ENCODE results near the gene SLC8A1.
"Not testable (repeated sequence)": the region's sequence is repeated elsewhere in the genome, so short reads cannot be mapped to it uniquely, and the experiment has no call there.

The SLC8A1 gene

DNA sequence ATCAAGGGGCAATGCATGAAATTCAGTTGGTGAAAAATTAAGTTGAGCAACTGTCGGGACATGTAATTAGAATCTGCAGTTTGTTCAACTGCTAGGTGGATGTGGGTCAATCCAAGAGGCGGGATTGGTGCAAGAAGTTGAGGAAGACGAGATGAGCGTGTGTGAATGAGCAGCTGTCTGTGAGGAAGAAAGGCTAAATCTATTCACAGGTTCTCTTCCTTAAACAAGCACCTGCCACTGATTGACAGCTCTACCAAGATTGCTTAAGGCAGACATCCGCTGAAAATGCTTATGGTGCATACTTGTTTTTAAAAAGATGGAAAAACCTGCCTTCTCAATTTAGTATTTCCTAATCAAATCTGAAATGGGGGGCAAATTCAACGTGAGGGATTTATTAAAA lies 349.4 kb downstream of the SLC8A1 start:
- H3K9me3 Mint-ChIP-seq (ENCODE audit: low read depth): no peaks in the 10 kb centered on the region
- H3K36me3 Mint-ChIP-seq: no peaks in the 10 kb centered on the region
- H3K27ac Mint-ChIP-seq: no peak overlapping the region

GRCh38 chr2:40101131-40101575 lies 350.7 kb downstream of the SLC8A1 start:
- Mint-ChIP-seq H3K27ac (no peak overlapping the region), H3K4me1 (ENCODE audit: low read depth) (no peaks in the 10 kb centered on the region), H3K4me3 (no peak overlapping the region)

More for the DNA sequence above, 349.4 kb downstream of the SLC8A1 start:
- H3K27me3 Mint-ChIP-seq: peaks cover 2% of the 10 kb centered on the region
- H3K4me1 Mint-ChIP-seq (ENCODE audit: low read depth): no peaks in the 10 kb centered on the region
- H3K4me3 Mint-ChIP-seq: no peak overlapping the region

DNA sequence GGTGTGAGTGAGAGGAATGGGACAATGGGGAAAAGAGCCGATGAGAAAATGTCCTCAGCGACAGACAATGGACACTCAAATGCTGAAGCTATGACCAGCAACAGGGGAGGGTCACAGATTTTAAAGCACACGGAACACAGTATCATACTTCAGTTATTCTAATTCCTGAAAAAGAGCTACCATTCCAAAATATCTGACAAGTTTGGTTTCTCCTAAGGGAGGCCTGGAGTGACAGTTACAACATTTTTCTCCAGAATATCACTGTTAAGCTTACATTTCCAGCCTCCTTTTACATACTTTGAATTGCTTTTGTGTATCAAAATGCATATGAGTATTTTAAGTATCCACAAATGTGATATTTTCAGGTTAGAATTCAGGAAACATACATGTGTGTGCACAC lies 351.2 kb downstream of the SLC8A1 start:
- Mint-ChIP-seq H3K27me3 (no peaks in the 10 kb centered on the region), H3K36me3 (no peaks in the 10 kb centered on the region), H3K4me1 (ENCODE audit: low read depth) (no peaks in the 10 kb centered on the region), H3K27ac (no peak overlapping the region), H3K9me3 (ENCODE audit: low read depth) (no peaks in the 10 kb centered on the region), H3K4me3 (no peak overlapping the region)

More at GRCh38 chr2:40101131-40101575, 350.7 kb downstream of the SLC8A1 start:
- Mint-ChIP-seq H3K36me3 (no peaks in the 10 kb centered on the region), H3K27me3 (no peaks in the 10 kb centered on the region), H3K9me3 (ENCODE audit: low read depth) (no peaks in the 10 kb centered on the region)

GRCh38 chr2:40098786-40099470 lies 353.0 kb downstream of the SLC8A1 start:
- Mint-ChIP-seq H3K9me3 (ENCODE audit: low read depth) (no peaks in the 10 kb centered on the region), H3K36me3 (no peaks in the 10 kb centered on the region), H3K4me1 (ENCODE audit: low read depth) (no peaks in the 10 kb centered on the region), H3K27ac (no peak overlapping the region), H3K4me3 (no peak overlapping the region), H3K27me3 (no peaks in the 10 kb centered on the region)

- no peaks in the 10 kb centered on the region for H3K9me3 Mint-ChIP-seq (ENCODE audit: low read depth)
- no peak overlapping the region for H3K4me3 Mint-ChIP-seq
- H3K27ac Mint-ChIP-seq: no peak overlapping the region
- no peaks in the 10 kb centered on the region for H3K36me3 Mint-ChIP-seq
- H3K4me1 Mint-ChIP-seq (ENCODE audit: low read depth): no peaks in the 10 kb centered on the region
- no peaks in the 10 kb centered on the region for H3K27me3 Mint-ChIP-seq
Measured at GRCh38 chr2:40097691-40098385, 354.1 kb downstream of the SLC8A1 start.

GRCh38 chr2:40096360-40096759 lies 355.5 kb downstream of the SLC8A1 start:
- Mint-ChIP-seq H3K4me3 (no peak overlapping the region), H3K27ac (no peak overlapping the region)

GRCh38 chr2:40095000-40095399 lies 356.9 kb downstream of the SLC8A1 start:
- no peaks in the 10 kb centered on the region for H3K4me1 Mint-ChIP-seq (ENCODE audit: low read depth)
- no peak overlapping the region for H3K27ac Mint-ChIP-seq
- no peaks in the 10 kb centered on the region for H3K27me3 Mint-ChIP-seq
- no peak overlapping the region for H3K4me3 Mint-ChIP-seq
- no peaks in the 10 kb centered on the region for H3K36me3 Mint-ChIP-seq
- no peaks in the 10 kb centered on the region for H3K9me3 Mint-ChIP-seq (ENCODE audit: low read depth)

More at GRCh38 chr2:40096360-40096759, 355.5 kb downstream of the SLC8A1 start:
- no peaks in the 10 kb centered on the region for H3K36me3 Mint-ChIP-seq
- no peaks in the 10 kb centered on the region for H3K9me3 Mint-ChIP-seq (ENCODE audit: low read depth)
- H3K4me1 Mint-ChIP-seq (ENCODE audit: low read depth): no peaks in the 10 kb centered on the region
- H3K27me3 Mint-ChIP-seq: no peaks in the 10 kb centered on the region

DNA sequence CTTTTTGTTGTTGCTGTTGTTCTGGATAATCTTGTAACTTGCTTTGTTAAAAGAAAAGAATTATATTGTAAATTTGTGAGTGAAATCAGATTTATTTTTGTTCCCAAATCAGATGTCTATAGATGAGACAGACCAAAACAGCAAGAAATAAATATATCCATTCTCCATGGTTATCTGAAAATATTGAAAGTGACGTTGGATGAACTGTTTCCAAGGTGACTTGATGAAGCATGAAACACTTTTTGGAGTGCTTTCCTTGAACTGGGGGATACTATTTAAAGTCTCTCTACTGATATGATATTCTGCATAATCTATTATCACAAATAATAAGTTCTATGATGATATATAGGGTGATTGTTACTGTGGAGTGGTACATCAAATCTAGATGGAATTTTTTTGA lies 357.4 kb downstream of the SLC8A1 start:
- H3K4me3 Mint-ChIP-seq: no peak overlapping the region
- no peak overlapping the region for H3K27ac Mint-ChIP-seq
- H3K9me3 Mint-ChIP-seq (ENCODE audit: low read depth): no peaks in the 10 kb centered on the region
- no peaks in the 10 kb centered on the region for H3K27me3 Mint-ChIP-seq
- H3K4me1 Mint-ChIP-seq (ENCODE audit: low read depth): no peaks in the 10 kb centered on the region
- no peaks in the 10 kb centered on the region for H3K36me3 Mint-ChIP-seq

DNA sequence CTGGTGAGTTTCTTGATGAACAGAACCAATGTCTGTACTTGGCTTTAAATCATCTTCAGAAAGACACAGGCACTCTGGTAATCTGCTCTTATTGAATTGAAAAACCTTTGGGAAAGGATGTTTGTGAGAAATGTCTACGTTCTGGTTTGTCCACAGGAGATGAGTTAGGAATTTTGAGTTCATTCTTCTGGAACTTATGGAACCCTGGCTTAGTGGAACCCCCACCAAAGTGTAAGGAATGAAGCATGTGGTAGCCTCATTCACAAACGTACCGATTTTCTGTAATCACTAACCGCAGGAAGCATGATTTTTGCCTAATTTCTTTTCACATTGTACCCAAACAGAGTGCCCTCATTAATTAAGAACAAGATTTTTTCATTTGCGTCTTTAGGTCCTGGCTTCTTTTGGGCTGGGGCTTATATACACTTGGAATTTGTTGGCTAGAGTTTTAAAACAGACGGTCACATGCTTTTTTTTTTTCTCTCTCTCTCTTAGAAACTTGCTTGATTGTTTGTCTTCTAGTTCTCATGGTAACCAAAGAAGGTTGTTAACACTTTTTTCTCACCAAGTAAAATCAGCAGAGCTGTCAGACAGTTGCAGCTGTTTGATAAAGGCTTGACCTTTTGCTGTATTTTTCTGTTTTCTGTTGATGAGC lies 358.7 kb downstream of the SLC8A1 start:
- H3K4me1 Mint-ChIP-seq (ENCODE audit: low read depth): no peaks in the 10 kb centered on the region
- H3K9me3 Mint-ChIP-seq (ENCODE audit: low read depth): no peaks in the 10 kb centered on the region
- peaks cover 2% of the 10 kb centered on the region for H3K27me3 Mint-ChIP-seq
- no peak overlapping the region for H3K4me3 Mint-ChIP-seq
- H3K36me3 Mint-ChIP-seq: no peaks in the 10 kb centered on the region
- H3K27ac Mint-ChIP-seq: no peak overlapping the region

GRCh38 chr2:40090044-40090443 lies 361.8 kb downstream of the SLC8A1 start:
- H3K27me3 Mint-ChIP-seq: peaks cover 2% of the 10 kb centered on the region
- no peak overlapping the region for H3K4me3 Mint-ChIP-seq
- H3K36me3 Mint-ChIP-seq: no peaks in the 10 kb centered on the region
- no peaks in the 10 kb centered on the region for H3K4me1 Mint-ChIP-seq (ENCODE audit: low read depth)
- H3K9me3 Mint-ChIP-seq (ENCODE audit: low read depth): no peaks in the 10 kb centered on the region
- H3K27ac Mint-ChIP-seq: no peak overlapping the region

DNA sequence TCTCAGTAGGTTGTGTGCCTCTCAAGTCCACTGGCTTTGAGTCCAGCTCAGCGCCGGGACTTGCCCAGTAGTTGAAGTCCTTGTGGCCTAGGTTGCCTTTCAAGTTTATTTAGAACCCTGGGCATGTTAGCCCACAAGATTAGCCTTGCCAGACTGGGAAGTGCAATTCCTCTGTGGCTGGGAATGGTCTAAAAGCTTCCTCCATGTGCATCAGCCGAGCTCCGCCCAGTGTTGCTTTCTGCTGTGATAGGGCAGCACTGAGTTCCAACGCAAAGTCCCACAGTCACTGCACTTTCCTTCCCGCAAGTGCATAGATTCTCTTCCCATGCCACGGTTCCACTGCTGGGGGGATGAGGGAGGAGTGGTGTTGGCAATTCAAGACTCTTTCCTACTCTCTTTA lies 364.0 kb downstream of the SLC8A1 start:
- Mint-ChIP-seq H3K27me3 (peaks cover 2% of the 10 kb centered on the region), H3K4me3 (no peak overlapping the region), H3K9me3 (ENCODE audit: low read depth) (no peaks in the 10 kb centered on the region), H3K36me3 (no peaks in the 10 kb centered on the region), H3K4me1 (ENCODE audit: low read depth) (no peaks in the 10 kb centered on the region), H3K27ac (no peak overlapping the region)

DNA sequence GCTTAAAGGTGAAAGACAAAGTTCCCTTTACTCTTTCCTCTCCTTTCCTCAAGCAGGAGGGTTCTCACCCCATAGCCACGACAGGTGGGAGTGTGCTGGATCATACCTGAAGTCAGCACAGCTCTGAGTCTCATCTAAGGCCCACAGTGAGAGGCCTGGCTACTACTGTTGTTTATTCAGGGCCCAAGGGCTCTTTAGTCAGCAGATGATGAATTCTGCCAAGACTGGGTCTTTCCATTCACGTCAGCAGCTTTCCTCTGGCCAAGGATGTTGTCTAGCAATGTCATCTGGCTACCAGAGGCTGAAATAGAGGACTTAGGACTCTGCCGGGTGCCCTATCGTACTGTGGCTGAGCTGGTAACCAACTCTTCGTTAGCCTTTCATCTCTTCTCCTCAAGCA lies 364.5 kb downstream of the SLC8A1 start:
- no peak overlapping the region for H3K4me3 Mint-ChIP-seq
- H3K27ac Mint-ChIP-seq: no peak overlapping the region
- H3K4me1 Mint-ChIP-seq (ENCODE audit: low read depth): no peaks in the 10 kb centered on the region
- no peaks in the 10 kb centered on the region for H3K36me3 Mint-ChIP-seq
- peaks cover 2% of the 10 kb centered on the region for H3K27me3 Mint-ChIP-seq
- no peaks in the 10 kb centered on the region for H3K9me3 Mint-ChIP-seq (ENCODE audit: low read depth)

DNA sequence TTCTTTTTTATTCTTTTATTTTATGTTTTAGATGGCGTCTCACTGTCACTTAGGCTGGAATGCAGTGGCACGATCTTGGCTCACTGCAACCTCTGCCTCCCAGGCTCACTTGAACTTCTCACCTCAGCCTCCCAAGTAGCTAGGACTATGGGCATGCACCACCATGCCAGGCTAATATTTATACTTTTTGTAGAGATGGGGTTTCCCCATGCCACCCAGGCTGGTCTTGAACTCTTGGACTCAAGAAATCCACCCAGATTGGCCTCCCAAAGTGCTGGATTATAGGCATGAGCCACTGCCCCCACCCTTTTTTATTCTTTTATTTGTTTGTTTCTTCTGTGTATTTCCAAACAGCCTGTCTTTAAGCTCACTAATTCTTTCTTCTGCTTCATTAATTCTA lies 366.1 kb downstream of the SLC8A1 start:
- Mint-ChIP-seq H3K4me1 (ENCODE audit: low read depth) (no peaks in the 10 kb centered on the region), H3K36me3 (no peaks in the 10 kb centered on the region), H3K9me3 (ENCODE audit: low read depth) (no peaks in the 10 kb centered on the region), H3K4me3 (no peak overlapping the region), H3K27ac (no peak overlapping the region), H3K27me3 (peaks cover 2% of the 10 kb centered on the region)

GRCh38 chr2:40073336-40073735 lies 378.6 kb downstream of the SLC8A1 start:
- H3K27ac Mint-ChIP-seq; H3K4me1 Mint-ChIP-seq (ENCODE audit: low read depth); H3K27me3 Mint-ChIP-seq; H3K9me3 Mint-ChIP-seq (ENCODE audit: low read depth); H3K4me3 Mint-ChIP-seq; H3K36me3 Mint-ChIP-seq: not testable (repeated sequence)

DNA sequence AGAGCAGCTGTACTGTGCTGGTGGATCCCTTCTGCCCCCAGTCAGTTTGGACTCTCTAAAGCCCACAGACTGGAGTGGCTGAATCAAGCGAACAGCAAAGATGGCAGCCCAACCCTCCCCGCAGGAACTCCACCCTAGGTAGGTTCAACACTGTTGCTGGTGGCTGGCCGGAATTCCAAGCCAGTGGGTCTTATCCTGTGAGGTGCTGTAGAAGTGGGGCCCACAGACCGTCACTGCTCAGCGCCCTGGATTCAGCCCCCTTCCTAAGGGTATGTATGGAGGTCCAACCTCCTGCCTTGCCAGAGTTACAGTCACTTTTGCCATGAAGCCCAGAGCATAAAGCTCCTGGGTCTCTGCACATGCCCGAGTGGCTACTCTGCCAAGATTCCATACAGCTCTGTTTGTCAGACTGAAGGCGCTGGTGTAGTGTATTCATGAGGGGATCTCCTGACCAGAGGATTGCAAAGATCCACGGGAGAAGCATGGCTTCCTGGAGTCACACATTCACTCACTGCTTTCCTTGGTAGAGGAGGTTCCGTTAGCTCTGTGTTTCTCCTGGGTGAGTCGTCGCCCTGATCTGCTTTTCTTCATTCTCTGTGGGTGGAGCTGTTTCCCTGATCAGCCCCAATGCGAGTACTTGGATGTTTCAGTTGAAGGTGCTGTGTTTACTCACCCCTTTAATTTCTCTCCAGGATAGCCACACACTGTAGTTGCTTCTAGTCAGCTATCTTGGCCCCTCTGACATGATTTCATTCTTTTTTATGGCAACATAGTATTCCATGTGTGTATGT lies 379.3 kb downstream of the SLC8A1 start:
- peaks cover 6% of the 10 kb centered on the region for H3K9me3 Mint-ChIP-seq (ENCODE audit: low read depth)
- H3K27me3 Mint-ChIP-seq: no peaks in the 10 kb centered on the region
- no peak overlapping the region for H3K4me3 Mint-ChIP-seq
- H3K4me1 Mint-ChIP-seq (ENCODE audit: low read depth): no peaks in the 10 kb centered on the region
- H3K27ac Mint-ChIP-seq: no peak overlapping the region
- H3K36me3 Mint-ChIP-seq: no peaks in the 10 kb centered on the region
